Measurements from ENCODE around the gene RPS23.
"Not testable (repeated sequence)": the region's sequence is repeated elsewhere in the genome, so short reads cannot be mapped to it uniquely, and the experiment has no call there.

RPS23 gene

GRCh38 chr5:82290908-82291307 lies 12.8 kb upstream of the RPS23 start:
- no peak for DNase-seq (ENCODE audit: extremely low read depth in 1 of 2, low read depth in 1 of 2)

GRCh38 chr5:82290005-82290404 lies 11.9 kb upstream of the RPS23 start:
- no peak for DNase-seq (ENCODE audit: extremely low read depth in 1 of 2, low read depth in 1 of 2)

- DNase-seq (ENCODE audit: extremely low read depth in 1 of 2, low read depth in 1 of 2), result no peak
These were observed 9.5 kb upstream of the RPS23 start for GRCh38 chr5:82287625-82288024.

GRCh38 chr5:82285206-82285605 lies 7.1 kb upstream of the RPS23 start:
- DNase-seq (ENCODE audit: extremely low read depth in 1 of 2, low read depth in 1 of 2), result no peak

- no peak for DNase-seq (ENCODE audit: extremely low read depth in 1 of 2, low read depth in 1 of 2)
These were observed 5.7 kb upstream of the RPS23 start for GRCh38 chr5:82283893-82284292.

GRCh38 chr5:82278711-82279370 lies 687 bp upstream of the RPS23 start:
- no peak for DNase-seq (ENCODE audit: extremely low read depth in 1 of 2, low read depth in 1 of 2)

- DNase-seq (ENCODE audit: extremely low read depth in 1 of 2, low read depth in 1 of 2), result no peak
These were observed 554 bp downstream of the RPS23 start for GRCh38 chr5:82277613-82277986.

- no peak for DNase-seq (ENCODE audit: extremely low read depth in 1 of 2, low read depth in 1 of 2)
These were observed 1.1 kb downstream of the RPS23 start for GRCh38 chr5:82276800-82277612.

GRCh38 chr5:82275216-82275664 lies 2.9 kb downstream of the RPS23 start:
- DNase-seq (ENCODE audit: extremely low read depth in 1 of 2, low read depth in 1 of 2), result no peak

GRCh38 chr5:82274343-82275211 lies 3.6 kb downstream of the RPS23 start:
- DNase-seq (ENCODE audit: extremely low read depth in 1 of 2, low read depth in 1 of 2), result no peak

- DNase-seq (ENCODE audit: extremely low read depth in 1 of 2, low read depth in 1 of 2), result not testable (repeated sequence)
These were observed 4.7 kb downstream of the RPS23 start for GRCh38 chr5:82273426-82273825.

- not testable (repeated sequence) for DNase-seq (ENCODE audit: extremely low read depth in 1 of 2, low read depth in 1 of 2)
These were observed 5.4 kb downstream of the RPS23 start for GRCh38 chr5:82272571-82273356.

- DNase-seq (ENCODE audit: extremely low read depth in 1 of 2, low read depth in 1 of 2), result not testable (repeated sequence)
These were observed 8.8 kb downstream of the RPS23 start for GRCh38 chr5:82269363-82269762.

GRCh38 chr5:82267297-82267933 lies 10.7 kb downstream of the RPS23 start:
- not testable (repeated sequence) for DNase-seq (ENCODE audit: extremely low read depth in 1 of 2, low read depth in 1 of 2)

- DNase-seq (ENCODE audit: extremely low read depth in 1 of 2, low read depth in 1 of 2), result no peak
These were observed 13.1 kb downstream of the RPS23 start for GRCh38 chr5:82265047-82265446.

- no peak for DNase-seq (ENCODE audit: extremely low read depth in 1 of 2, low read depth in 1 of 2)
These were observed 18.9 kb downstream of the RPS23 start for GRCh38 chr5:82259172-82259800.

- no peak for DNase-seq (ENCODE audit: extremely low read depth in 1 of 2, low read depth in 1 of 2)
These were observed 20.4 kb downstream of the RPS23 start for GRCh38 chr5:82257729-82258128.

- DNase-seq (ENCODE audit: extremely low read depth in 1 of 2, low read depth in 1 of 2), result no peak
These were observed 20.9 kb downstream of the RPS23 start for GRCh38 chr5:82257247-82257646.

- DNase-seq (ENCODE audit: extremely low read depth in 1 of 2, low read depth in 1 of 2), result no peak
These were observed 22.3 kb downstream of the RPS23 start for GRCh38 chr5:82255844-82256243.

GRCh38 chr5:82252744-82253143 lies 25.4 kb downstream of the RPS23 start:
- no peak for DNase-seq (ENCODE audit: extremely low read depth in 1 of 2, low read depth in 1 of 2)

Data from activated CD8-positive, alpha-beta memory T cell treated with anti-CD3 and anti-CD28 coated beads for 1 hour (primary cell).